Stimulated activated naive B cell treated with anti-CD40 and anti-IgM and Interleukin-4, amounts not matched to agents 10 μg/mL and 1 μg/mL and 100 μg/mL, for 72 hours (primary cell): Measurements from ENCODE around the gene GJA1.
"Not testable (repeated sequence)": the region's sequence is repeated elsewhere in the genome, so short reads cannot be mapped to it uniquely, and the experiment has no call there.

Source experiments
- ATAC-seq, 2 donors: fragments of 150-1000 bp; cut with Tn5 transposase; replicated peaks; 2 replicates each; pipeline ENCODE4 v1.10.0; 2021; ENCODE audit warnings: moderate library complexity in 1 of 2
- DNase-seq: peaks from one replicate; pipeline ENCODE4 v3.0.0; 2021
- H3K27ac Mint-ChIP-seq: one replicate; pipeline ENCODE4 v1.8.0; 2022; ENCODE audit warnings: mild to moderate bottlenecking, mixed read lengths
- H3K27me3 Mint-ChIP-seq, 2 donors: one replicate each; pipeline ENCODE4 v1.8.0; 2022; ENCODE audit warnings: mixed read lengths in 2 of 2
- H3K36me3 Mint-ChIP-seq, 2 donors: one replicate each; pipeline ENCODE4 v1.8.0; 2022; ENCODE audit warnings: mixed read lengths in 2 of 2, mild to moderate bottlenecking in 1 of 2
- H3K4me1 Mint-ChIP-seq, 2 donors: one replicate each; pipeline ENCODE4 v1.8.0; 2022; ENCODE audit warnings: mixed read lengths in 2 of 2, mild to moderate bottlenecking in 1 of 2
- H3K4me3 Mint-ChIP-seq, 2 donors: one replicate each; pipeline ENCODE4 v1.8.0; 2022; ENCODE audit warnings: mild to moderate bottlenecking in 2 of 2, mixed read lengths in 2 of 2, moderate library complexity in 1 of 2
- H3K9me3 Mint-ChIP-seq, 2 donors: one replicate each; pipeline ENCODE4 v1.8.0; 2022; ENCODE audit warnings: mixed read lengths in 2 of 2, mild to moderate bottlenecking in 1 of 2

Gene GJA1

GRCh38 chr6:121443971-121444541 lies 8.6 kb downstream of the GJA1 start:
- no peak overlapping the region for H3K4me3 Mint-ChIP-seq
- no peaks in the 10 kb centered on the region for H3K36me3 Mint-ChIP-seq
- DNase-seq (no peak), ATAC-seq (peak in 1 of 2 donors; percentile 38)
- H3K27ac Mint-ChIP-seq: no peak overlapping the region
- peaks cover 0 to 3% of the 10 kb centered on the region in 2 donors for H3K4me1 Mint-ChIP-seq
- peaks cover 10 to 17% of the 10 kb centered on the region in 2 donors for H3K27me3 Mint-ChIP-seq
- no peaks in the 10 kb centered on the region for H3K9me3 Mint-ChIP-seq

- not testable (repeated sequence) for H3K4me3 Mint-ChIP-seq, ATAC-seq, H3K36me3 Mint-ChIP-seq, H3K27ac Mint-ChIP-seq, DNase-seq, H3K9me3 Mint-ChIP-seq, H3K4me1 Mint-ChIP-seq
- H3K27me3 Mint-ChIP-seq: peaks cover 0 to 10% of the 10 kb centered on the region in 2 donors
These were observed 11.3 kb downstream of the GJA1 start for GRCh38 chr6:121446705-121447104.

GRCh38 chr6:121447746-121448145 lies 12.3 kb downstream of the GJA1 start:
- not testable (repeated sequence) for ATAC-seq, H3K27ac Mint-ChIP-seq, H3K4me1 Mint-ChIP-seq, H3K4me3 Mint-ChIP-seq, DNase-seq, H3K27me3 Mint-ChIP-seq, H3K9me3 Mint-ChIP-seq, H3K36me3 Mint-ChIP-seq

GRCh38 chr6:121448528-121448927 lies 13.1 kb downstream of the GJA1 start:
- DNase-seq, H3K4me1 Mint-ChIP-seq, H3K4me3 Mint-ChIP-seq, H3K27me3 Mint-ChIP-seq, H3K27ac Mint-ChIP-seq, ATAC-seq, H3K9me3 Mint-ChIP-seq, H3K36me3 Mint-ChIP-seq: not testable (repeated sequence)

- Mint-ChIP-seq H3K4me1 (no peaks in the 10 kb centered on the region), H3K27me3 (peaks cover 0 to 5% of the 10 kb centered on the region in 2 donors), H3K27ac (no peak overlapping the region), H3K9me3 (no peaks in the 10 kb centered on the region), H3K36me3 (no peaks in the 10 kb centered on the region), H3K4me3 (no peak overlapping the region)
- DNase-seq (no peak), ATAC-seq (no peak)
These were observed 13.9 kb downstream of the GJA1 start for GRCh38 chr6:121449331-121449730.

GRCh38 chr6:121450242-121450641 lies 14.8 kb downstream of the GJA1 start:
- ATAC-seq (no peak), DNase-seq (no peak)
- H3K36me3 Mint-ChIP-seq: no peaks in the 10 kb centered on the region
- no peaks in the 10 kb centered on the region for H3K9me3 Mint-ChIP-seq
- peaks cover 0 to 5% of the 10 kb centered on the region in 2 donors for H3K27me3 Mint-ChIP-seq
- no peak overlapping the region for H3K27ac Mint-ChIP-seq
- H3K4me1 Mint-ChIP-seq: no peaks in the 10 kb centered on the region
- no peak overlapping the region for H3K4me3 Mint-ChIP-seq

- no peaks in the 10 kb centered on the region for H3K9me3 Mint-ChIP-seq
- DNase-seq (no peak), ATAC-seq (no peak)
- peaks cover 0 to 5% of the 10 kb centered on the region in 2 donors for H3K27me3 Mint-ChIP-seq
- H3K4me3 Mint-ChIP-seq: no peak overlapping the region
- H3K4me1 Mint-ChIP-seq: no peaks in the 10 kb centered on the region
- no peak overlapping the region for H3K27ac Mint-ChIP-seq
- H3K36me3 Mint-ChIP-seq: no peaks in the 10 kb centered on the region
These were observed 15.8 kb downstream of the GJA1 start for GRCh38 chr6:121451250-121451649.

- DNase-seq (no peak), ATAC-seq (no peak)
- H3K4me1 Mint-ChIP-seq: no peaks in the 10 kb centered on the region
- no peak overlapping the region for H3K4me3 Mint-ChIP-seq
- H3K9me3 Mint-ChIP-seq: no peaks in the 10 kb centered on the region
- H3K27me3 Mint-ChIP-seq: no peaks in the 10 kb centered on the region
- no peaks in the 10 kb centered on the region for H3K36me3 Mint-ChIP-seq
- H3K27ac Mint-ChIP-seq: no peak overlapping the region
These were observed 17.7 kb downstream of the GJA1 start for GRCh38 chr6:121453191-121453590.

- no peak for ATAC-seq
- Mint-ChIP-seq H3K27me3 (no peaks in the 10 kb centered on the region), H3K4me1 (no peaks in the 10 kb centered on the region), H3K27ac (no peak overlapping the region), H3K36me3 (no peaks in the 10 kb centered on the region), H3K4me3 (no peak overlapping the region), H3K9me3 (no peaks in the 10 kb centered on the region)
- DNase-seq: no peak
These were observed 24.7 kb downstream of the GJA1 start for GRCh38 chr6:121460170-121460569.

- no peaks in the 10 kb centered on the region for H3K27me3 Mint-ChIP-seq
- no peaks in the 10 kb centered on the region for H3K9me3 Mint-ChIP-seq
- ATAC-seq (no peak), DNase-seq (no peak)
- no peak overlapping the region for H3K4me3 Mint-ChIP-seq
- no peaks in the 10 kb centered on the region for H3K4me1 Mint-ChIP-seq
- H3K27ac Mint-ChIP-seq: no peak overlapping the region
- no peaks in the 10 kb centered on the region for H3K36me3 Mint-ChIP-seq
These were observed 27.6 kb downstream of the GJA1 start for GRCh38 chr6:121463087-121463486.

- Mint-ChIP-seq H3K9me3 (no peaks in the 10 kb centered on the region), H3K27ac (no peak overlapping the region), H3K4me3 (no peak overlapping the region), H3K4me1 (no peaks in the 10 kb centered on the region), H3K27me3 (no peaks in the 10 kb centered on the region), H3K36me3 (no peaks in the 10 kb centered on the region)
- ATAC-seq (no peak), DNase-seq (no peak)
These were observed 29.7 kb downstream of the GJA1 start for GRCh38 chr6:121465101-121465500.

GRCh38 chr6:121479486-121480098 lies 44.1 kb downstream of the GJA1 start:
- no peak overlapping the region for H3K27ac Mint-ChIP-seq
- no peaks in the 10 kb centered on the region for H3K36me3 Mint-ChIP-seq
- H3K9me3 Mint-ChIP-seq: peaks cover 0 to 5% of the 10 kb centered on the region in 2 donors
- H3K4me1 Mint-ChIP-seq: no peaks in the 10 kb centered on the region
- no peak overlapping the region for H3K4me3 Mint-ChIP-seq
- ATAC-seq: no peak
- DNase-seq: no peak
- no peaks in the 10 kb centered on the region for H3K27me3 Mint-ChIP-seq

GRCh38 chr6:121480099-121480713 lies 44.8 kb downstream of the GJA1 start:
- Mint-ChIP-seq H3K9me3 (peaks cover 0 to 5% of the 10 kb centered on the region in 2 donors), H3K36me3 (no peaks in the 10 kb centered on the region), H3K4me3 (no peak overlapping the region), H3K27me3 (no peaks in the 10 kb centered on the region), H3K4me1 (no peaks in the 10 kb centered on the region), H3K27ac (no peak overlapping the region)
- DNase-seq (no peak), ATAC-seq (no peak)

GRCh38 chr6:121482004-121482693 lies 46.7 kb downstream of the GJA1 start:
- no peak overlapping the region for H3K27ac Mint-ChIP-seq
- no peak for DNase-seq
- no peak overlapping the region for H3K4me3 Mint-ChIP-seq
- H3K9me3 Mint-ChIP-seq: peaks cover 0 to 5% of the 10 kb centered on the region in 2 donors
- H3K36me3 Mint-ChIP-seq: no peaks in the 10 kb centered on the region
- H3K27me3 Mint-ChIP-seq: no peaks in the 10 kb centered on the region
- no peak for ATAC-seq
- no peaks in the 10 kb centered on the region for H3K4me1 Mint-ChIP-seq

GRCh38 chr6:121482751-121483150 lies 47.3 kb downstream of the GJA1 start:
- H3K4me3 Mint-ChIP-seq: no peak overlapping the region
- ATAC-seq (no peak), DNase-seq (no peak)

More at GRCh38 chr6:121482751-121483150, 47.3 kb downstream of the GJA1 start:
- Mint-ChIP-seq H3K9me3 (peaks cover 0 to 5% of the 10 kb centered on the region in 2 donors), H3K36me3 (no peaks in the 10 kb centered on the region), H3K4me1 (no peaks in the 10 kb centered on the region), H3K27ac (no peak overlapping the region), H3K27me3 (no peaks in the 10 kb centered on the region)
